ENCODE measurements around the gene ARHGEF9.
"Not testable (repeated sequence)": the region's sequence is repeated elsewhere in the genome, so short reads cannot be mapped to it uniquely, and the experiment has no call there.

The ARHGEF9 gene

DNA sequence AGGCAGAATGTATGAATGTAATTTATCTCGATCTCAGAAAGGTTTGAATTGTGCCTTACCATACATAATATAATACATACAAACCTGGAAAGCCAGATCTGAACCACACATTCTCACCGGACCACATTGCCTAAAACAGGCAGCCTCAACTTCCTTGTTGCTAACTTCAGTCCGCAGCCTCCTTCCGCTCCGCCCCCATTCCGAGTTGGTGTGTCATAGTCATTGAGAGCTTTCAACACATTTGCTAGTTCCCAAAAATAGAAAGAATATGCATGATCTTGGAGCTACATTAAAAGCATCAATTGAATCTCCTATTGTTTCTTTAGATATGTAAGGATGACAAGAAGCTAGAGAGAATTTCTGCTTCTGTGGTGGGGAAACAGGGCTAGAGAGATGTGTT, 127.2 kb downstream of the ARHGEF9 start:
- no peak for DNase-seq

DNA sequence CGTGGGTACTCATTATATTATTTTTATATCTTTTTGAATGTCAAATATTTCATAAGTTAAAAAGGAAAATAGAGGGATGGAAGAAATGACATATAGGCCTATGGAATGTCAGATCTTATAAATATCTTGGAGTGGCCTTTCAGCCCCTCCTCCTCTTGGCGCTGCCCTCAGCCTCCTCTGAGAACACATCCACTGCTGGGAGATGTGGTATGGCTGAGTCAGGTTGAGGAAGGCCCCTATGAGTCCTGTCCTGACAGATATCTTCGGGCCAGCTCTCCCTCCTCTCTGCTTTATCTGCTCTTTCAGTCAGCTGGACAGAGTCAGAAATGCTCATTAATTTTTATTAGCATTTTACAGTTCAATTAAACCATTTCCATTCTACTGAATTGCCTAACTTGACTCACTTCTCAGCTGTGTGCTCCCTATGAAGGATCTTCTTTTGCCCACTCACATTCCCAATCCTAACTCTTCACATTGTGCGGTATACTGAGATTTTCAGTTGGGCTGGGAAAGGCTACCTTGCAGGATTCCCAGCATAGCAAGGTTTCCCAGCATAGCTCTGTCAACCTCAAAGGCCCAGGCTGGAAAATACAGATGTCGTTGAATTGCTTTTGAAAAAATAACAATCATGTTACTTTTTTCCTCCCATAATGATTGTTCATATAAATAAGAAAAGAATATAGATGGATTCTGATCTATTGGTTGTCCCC, 128.0 kb downstream of the ARHGEF9 start:
- DNase-seq: no peak

DNA sequence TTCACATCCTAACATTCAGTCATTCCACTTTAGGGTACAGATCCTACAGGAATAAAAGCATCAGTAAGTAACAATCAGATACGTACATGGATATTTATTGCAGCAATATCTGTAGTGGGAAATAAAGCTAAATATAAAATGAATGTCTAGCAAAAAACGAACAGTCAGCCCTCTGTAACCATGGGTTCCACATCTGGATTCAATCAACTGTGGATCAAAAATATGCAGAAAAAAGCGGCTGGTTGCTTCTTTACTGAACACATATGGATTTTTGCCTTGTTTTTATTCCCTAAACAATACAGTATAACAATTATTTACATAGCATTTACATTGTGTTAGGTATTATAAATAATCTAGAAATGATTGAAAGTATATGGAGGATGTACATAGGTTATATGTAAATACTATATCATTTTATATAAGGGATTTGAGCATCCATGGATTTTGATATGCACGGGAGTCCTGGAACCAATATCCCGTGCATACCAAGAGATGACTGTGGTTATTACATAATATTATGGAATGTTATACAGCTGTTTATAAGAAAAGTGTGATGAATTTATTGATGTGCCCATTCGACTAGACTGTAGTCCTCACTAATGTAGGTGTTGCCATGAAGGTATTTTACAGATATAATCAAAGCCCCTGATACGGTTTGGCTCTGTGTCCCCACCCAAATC, 132.8 kb downstream of the ARHGEF9 start:
- DNase-seq: no peak

GRCh38 chrX:63645748-63646147, 139.3 kb downstream of the ARHGEF9 start:
- DNase-seq: not testable (repeated sequence)

- DNase-seq: no peak
Observed at GRCh38 chrX:63635750-63636149, 149.3 kb downstream of the ARHGEF9 start.

DNA sequence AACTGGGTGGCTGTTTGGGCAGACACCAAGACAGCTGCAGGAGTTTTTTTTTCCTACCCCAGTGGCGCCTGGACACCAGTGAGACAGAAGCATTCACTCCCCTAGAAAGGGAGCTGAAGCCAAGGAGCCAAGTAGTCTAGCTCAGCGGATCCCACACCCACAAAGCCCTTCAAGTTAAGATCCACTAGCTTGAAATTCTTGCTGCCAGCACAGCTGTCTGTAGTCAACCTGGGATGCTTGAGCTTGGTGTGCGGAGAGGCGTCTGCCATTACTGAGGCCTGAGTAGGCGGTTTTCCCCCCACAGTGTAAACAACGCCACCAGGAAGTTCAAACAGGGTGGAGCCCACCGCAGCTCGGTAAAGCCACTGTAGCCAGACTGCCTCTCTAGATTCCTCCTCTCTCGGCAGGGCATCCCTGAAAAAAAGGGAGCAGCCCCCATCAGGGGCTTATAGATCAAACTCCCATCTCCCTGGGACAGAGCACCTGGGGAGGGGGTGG, 171.4 kb downstream of the ARHGEF9 start:
- no peak for DNase-seq

GRCh38 chrX:63585936-63586335, 199.1 kb downstream of the ARHGEF9 start:
- no peak for DNase-seq

Data from CD4-positive, alpha-beta T cell treated with Interleukin-1 beta for 1 hour (primary cell).